ENCODE results near the gene POLR3H.

The POLR3H gene

GRCh38 chr22:41523464-41524221 lies 20.6 kb downstream of the POLR3H start:
- no peak for TF ChIP-seq GATA2 (IDR thresholded peaks at IDR 0.05; ENCODE audit: low read depth, low read length)
- TF ChIP-seq GATA3 (IDR thresholded peaks at IDR 0.05; ENCODE audit: low read depth, low read length), result no peak

- no peak for TF ChIP-seq GATA3 (IDR thresholded peaks at IDR 0.05; ENCODE audit: low read depth, low read length)
These were observed 21.5 kb downstream of the POLR3H start for GRCh38 chr22:41522813-41523212.

GRCh38 chr22:41521126-41521525 lies 23.1 kb downstream of the POLR3H start:
- TF ChIP-seq GATA2 (IDR thresholded peaks at IDR 0.05; ENCODE audit: low read depth, low read length) (no peak), GATA3 (IDR thresholded peaks at IDR 0.05; ENCODE audit: low read depth, low read length) (no peak)

- TF ChIP-seq GATA2 (IDR thresholded peaks at IDR 0.05; ENCODE audit: low read depth, low read length), result no peak
- TF ChIP-seq GATA3 (IDR thresholded peaks at IDR 0.05; ENCODE audit: low read depth, low read length), result no peak
These were observed 26.3 kb downstream of the POLR3H start for GRCh38 chr22:41518048-41518347.

GRCh38 chr22:41517172-41518047 lies 26.9 kb downstream of the POLR3H start:
- TF ChIP-seq GATA3 (IDR thresholded peaks at IDR 0.05; ENCODE audit: low read depth, low read length) (no peak), GATA2 (IDR thresholded peaks at IDR 0.05; ENCODE audit: low read depth, low read length) (no peak)

GRCh38 chr22:41516462-41516861 lies 27.8 kb downstream of the POLR3H start:
- no peak for TF ChIP-seq GATA2 (IDR thresholded peaks at IDR 0.05; ENCODE audit: low read depth, low read length)
- TF ChIP-seq GATA3 (IDR thresholded peaks at IDR 0.05; ENCODE audit: low read depth, low read length), result no peak

GRCh38 chr22:41513391-41513790 lies 30.9 kb downstream of the POLR3H start:
- TF ChIP-seq GATA2 (IDR thresholded peaks at IDR 0.05; ENCODE audit: low read depth, low read length) (no peak), GATA3 (IDR thresholded peaks at IDR 0.05; ENCODE audit: low read depth, low read length) (no peak)

- TF ChIP-seq GATA3 (IDR thresholded peaks at IDR 0.05; ENCODE audit: low read depth, low read length) (no peak), GATA2 (IDR thresholded peaks at IDR 0.05; ENCODE audit: low read depth, low read length) (no peak)
These were observed 31.7 kb downstream of the POLR3H start for GRCh38 chr22:41512421-41513194.

GRCh38 chr22:41511521-41511968 lies 32.7 kb downstream of the POLR3H start:
- TF ChIP-seq GATA2 (IDR thresholded peaks at IDR 0.05; ENCODE audit: low read depth, low read length) (no peak), GATA3 (IDR thresholded peaks at IDR 0.05; ENCODE audit: low read depth, low read length) (no peak)

GRCh38 chr22:41508770-41509170 lies 35.5 kb downstream of the POLR3H start:
- TF ChIP-seq GATA3 (IDR thresholded peaks at IDR 0.05; ENCODE audit: low read depth, low read length) (no peak), GATA2 (IDR thresholded peaks at IDR 0.05; ENCODE audit: low read depth, low read length) (no peak)

- TF ChIP-seq GATA3 (IDR thresholded peaks at IDR 0.05; ENCODE audit: low read depth, low read length) (no peak), GATA2 (IDR thresholded peaks at IDR 0.05; ENCODE audit: low read depth, low read length) (no peak)
These were observed 36.8 kb downstream of the POLR3H start for GRCh38 chr22:41507330-41508063.

GRCh38 chr22:41505511-41506220 lies 38.6 kb downstream of the POLR3H start:
- TF ChIP-seq GATA3 (IDR thresholded peaks at IDR 0.05; ENCODE audit: low read depth, low read length) (no peak), GATA2 (IDR thresholded peaks at IDR 0.05; ENCODE audit: low read depth, low read length) (no peak)

GRCh38 chr22:41504816-41505215 lies 39.5 kb downstream of the POLR3H start:
- TF ChIP-seq GATA3 (IDR thresholded peaks at IDR 0.05; ENCODE audit: low read depth, low read length) (no peak), GATA2 (IDR thresholded peaks at IDR 0.05; ENCODE audit: low read depth, low read length) (no peak)

Measured in SH-SY5Y (cell line).